Measurements from ENCODE around the gene SDCCAG8.

- TF ChIP-seq CTCF (IDR thresholded peaks at IDR 0.05) (no peak), POLR2A (IDR thresholded peaks at IDR 0.05) (no peak)
Measured at GRCh38 chr1:243315455-243315854, 59.6 kb downstream of the SDCCAG8 start.
